Mucosa of descending colon (tissue), 3 donors: ENCODE data around the gene SLC26A3. TPM values are rescaled to one million over a fixed set of nuclear protein-coding genes. Genes with fewer than 3 reads are reported as not detected.

ENCODE experiments used
- ATAC-seq: fragments of 200-7000 bp; cut with Tn5 transposase; one replicate; pipeline ENCODE4 v1.9.1; 2020; ENCODE audit warnings: mild to moderate bottlenecking, moderate library complexity
- DNase-seq, 3 donors: peaks; one replicate each; pipeline ENCODE4 v3.0.0-alpha.2; 2020
- H3K36me3 ChIP-seq: fragments of 200-600 bp; one replicate; pipeline ENCODE4 v1.8.0; 2021; ENCODE audit warnings: low read depth, mild to moderate bottlenecking
- H3K4me1 ChIP-seq: fragments of 200-600 bp; one replicate; pipeline ENCODE4 v1.8.0; 2021; ENCODE audit warnings: low read depth, mild to moderate bottlenecking
- H3K4me3 ChIP-seq: fragments of 200-600 bp; one replicate; pipeline ENCODE4 v1.8.0; 2021; ENCODE audit warnings: mild to moderate bottlenecking
- H3K9me3 ChIP-seq: fragments of 200-600 bp; one replicate; pipeline ENCODE4 v1.8.0; 2021; ENCODE audit warnings: mild to moderate bottlenecking
- intact Hi-C, 2 donors: fragments of 100-400 bp; cut with DNase I in 1 of 2; cut with micrococcal nuclease in 1 of 2; formaldehyde crosslinking; loops; one replicate each; pipeline versions ENCODE4 v1.11.0 to v1.11.1; 2022; cut with DNase I, micrococcal nuclease
- total RNA-seq, 3 donors: library from RNA; stranded (reverse); fragmentation: NEBNext Ultra II Directional in 2 of 3; extraction: Animal tissue kit (Norgen Biotek cat#: 25700) in 2 of 3; gene quantifications; one replicate each; pipeline versions ENCODE4 v1.2.1 to v1.2.4, GENCODE V29; 2021 to 2023
- TF ChIP-seq, protein P1 (sequence below): fragments of 200-600 bp; IDR thresholded peaks from one replicate; pipeline ENCODE4 v1.8.0; 2022; ENCODE audit warnings: antibody characterized with exemption, mild to moderate bottlenecking
- donor health status: DM: no; HTN: no; CAD: no; lungs with moderate emphysema.
- donor health status: DM: no; HTN: no; CAD: no.
- donor health status: DM: no; HTN: yes; CAD: no.

Gene SLC26A3
- total RNA-seq, 3 donors from 2014 or later, result 1,687 to 3,849 (median 2,946) TPM

DNA sequence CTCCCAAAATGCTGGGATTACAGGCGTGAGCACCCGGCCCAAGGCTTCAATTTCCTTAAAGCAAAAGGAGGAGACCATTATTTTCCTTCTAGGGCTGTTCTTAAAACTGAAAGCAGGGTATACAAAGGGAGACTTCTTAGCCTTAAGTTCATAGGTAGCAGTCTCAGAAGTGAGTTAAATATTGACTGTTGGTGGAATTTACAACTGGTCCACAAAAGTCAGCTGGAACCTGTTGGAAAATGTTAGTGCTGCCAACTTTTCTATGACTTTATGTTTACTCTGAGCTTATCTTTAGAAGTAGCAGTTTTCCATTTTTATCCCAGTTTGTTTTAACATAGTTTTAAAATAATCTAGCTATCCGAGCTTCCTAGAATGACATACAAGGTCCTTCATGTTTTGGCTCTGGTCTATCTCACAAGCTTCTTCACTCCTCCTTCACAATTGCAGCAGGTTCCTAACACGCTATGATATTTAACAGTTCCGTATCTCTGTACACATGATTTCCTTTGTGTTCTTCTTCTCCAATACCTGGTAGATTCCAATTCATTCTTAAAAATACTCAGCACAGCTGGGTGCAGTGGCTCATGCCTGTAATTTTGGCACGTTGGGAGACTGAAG lies 3.3 kb downstream of the SLC26A3 start:
- Histone ChIP-seq H3K36me3 (no peaks in the 10 kb centered on the region), H3K4me3 (no peak overlapping the region), H3K4me1 (peaks cover 13% of the 10 kb centered on the region), H3K9me3 (no peaks in the 10 kb centered on the region)
- DNase-seq, result peak in 2 of 3 donors; percentile 51 to 56
- TF ChIP-seq, protein P1, sequence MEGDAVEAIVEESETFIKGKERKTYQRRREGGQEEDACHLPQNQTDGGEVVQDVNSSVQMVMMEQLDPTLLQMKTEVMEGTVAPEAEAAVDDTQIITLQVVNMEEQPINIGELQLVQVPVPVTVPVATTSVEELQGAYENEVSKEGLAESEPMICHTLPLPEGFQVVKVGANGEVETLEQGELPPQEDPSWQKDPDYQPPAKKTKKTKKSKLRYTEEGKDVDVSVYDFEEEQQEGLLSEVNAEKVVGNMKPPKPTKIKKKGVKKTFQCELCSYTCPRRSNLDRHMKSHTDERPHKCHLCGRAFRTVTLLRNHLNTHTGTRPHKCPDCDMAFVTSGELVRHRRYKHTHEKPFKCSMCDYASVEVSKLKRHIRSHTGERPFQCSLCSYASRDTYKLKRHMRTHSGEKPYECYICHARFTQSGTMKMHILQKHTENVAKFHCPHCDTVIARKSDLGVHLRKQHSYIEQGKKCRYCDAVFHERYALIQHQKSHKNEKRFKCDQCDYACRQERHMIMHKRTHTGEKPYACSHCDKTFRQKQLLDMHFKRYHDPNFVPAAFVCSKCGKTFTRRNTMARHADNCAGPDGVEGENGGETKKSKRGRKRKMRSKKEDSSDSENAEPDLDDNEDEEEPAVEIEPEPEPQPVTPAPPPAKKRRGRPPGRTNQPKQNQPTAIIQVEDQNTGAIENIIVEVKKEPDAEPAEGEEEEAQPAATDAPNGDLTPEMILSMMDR, result no peak
- intact Hi-C loops, result no loop called here
- ATAC-seq, result peak; percentile 67

DNA sequence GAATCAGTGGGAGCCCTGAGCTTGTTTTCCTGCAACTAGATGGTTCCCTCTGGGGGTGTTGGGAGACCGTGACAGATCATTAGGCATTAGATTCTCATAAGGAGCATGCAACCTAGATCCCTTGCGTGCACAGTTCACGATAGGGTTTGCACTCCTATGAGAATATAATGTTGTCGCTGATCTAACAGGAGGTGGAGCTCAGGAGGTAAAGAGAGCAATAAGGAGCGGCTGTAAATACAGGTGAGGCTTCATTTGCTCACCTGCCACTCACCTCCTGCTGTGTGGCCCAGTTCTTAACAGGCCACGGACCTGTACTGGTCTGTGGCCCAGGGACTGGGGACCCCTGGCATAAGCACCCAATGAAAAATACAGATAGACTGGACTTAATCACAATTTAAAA lies 10.7 kb downstream of the SLC26A3 start:
- H3K4me3 ChIP-seq, result no peak overlapping the region
- TF ChIP-seq, protein P1, result no peak
- no peaks in the 10 kb centered on the region for H3K9me3 ChIP-seq
- no peaks in the 10 kb centered on the region for H3K4me1 ChIP-seq
- ATAC-seq, result peak; percentile 37
- H3K36me3 ChIP-seq, result no peaks in the 10 kb centered on the region
- intact Hi-C loops, result no loop called here
- DNase-seq, result no peak

DNA sequence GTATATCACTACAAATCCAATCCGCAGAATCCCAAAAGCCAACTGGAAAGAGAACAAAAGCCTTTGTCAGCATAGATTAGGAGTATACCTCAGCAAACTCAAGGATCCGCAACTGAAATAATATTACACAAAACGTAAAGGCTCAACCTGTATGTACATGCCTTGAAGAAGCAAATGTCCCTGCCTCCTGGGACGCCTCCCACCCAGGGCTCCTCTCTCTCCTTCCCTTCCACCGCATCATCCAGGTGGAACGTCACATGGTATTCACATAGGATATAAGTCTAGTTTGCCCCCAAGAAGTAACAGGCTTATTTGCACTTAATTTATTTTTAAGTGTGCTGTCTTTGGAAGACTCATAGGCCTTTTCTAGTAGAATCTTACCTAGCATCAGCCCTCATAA lies 13.4 kb downstream of the SLC26A3 start:
- no peaks in the 10 kb centered on the region for H3K36me3 ChIP-seq
- H3K4me3 ChIP-seq, result no peak overlapping the region
- DNase-seq (no peak), ATAC-seq (peak; percentile 8)
- no peaks in the 10 kb centered on the region for H3K4me1 ChIP-seq
- no peaks in the 10 kb centered on the region for H3K9me3 ChIP-seq
- TF ChIP-seq, protein P1, result no peak
- intact Hi-C loops, result loop anchor here in 1 of 2 donors (10.0 kb wide), 1 partner anchor 85 kb away; no protein-coding TSS in a partner anchor

DNA sequence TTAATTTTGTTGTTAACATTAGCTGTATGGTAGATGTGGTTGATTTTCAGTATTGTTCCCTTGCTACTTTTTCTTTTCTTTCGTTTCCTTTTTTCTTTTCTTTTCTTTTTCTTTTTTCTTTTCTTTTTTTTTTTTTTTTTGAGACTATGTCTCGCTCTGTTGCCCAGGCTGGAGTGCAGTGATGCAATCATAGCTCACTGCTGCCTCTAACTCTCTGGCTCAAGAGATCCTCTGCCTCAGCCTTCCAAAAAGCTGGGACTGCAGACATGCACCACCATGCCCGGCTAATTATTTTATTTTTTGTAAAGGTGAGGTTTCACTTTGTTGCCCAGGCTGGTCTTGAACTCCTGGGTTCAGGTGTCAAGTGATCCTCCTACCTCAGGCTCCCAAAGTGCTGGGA lies 14.4 kb downstream of the SLC26A3 start:
- DNase-seq (no peak), ATAC-seq (no peak)
- Histone ChIP-seq H3K36me3 (no peaks in the 10 kb centered on the region), H3K4me3 (no peak overlapping the region), H3K9me3 (no peaks in the 10 kb centered on the region), H3K4me1 (no peaks in the 10 kb centered on the region)
- TF ChIP-seq, protein P1, result no peak
- intact Hi-C loops, result loop anchor here in 1 of 2 donors (10.0 kb wide), 1 partner anchor 86 kb away; no protein-coding TSS in a partner anchor

DNA sequence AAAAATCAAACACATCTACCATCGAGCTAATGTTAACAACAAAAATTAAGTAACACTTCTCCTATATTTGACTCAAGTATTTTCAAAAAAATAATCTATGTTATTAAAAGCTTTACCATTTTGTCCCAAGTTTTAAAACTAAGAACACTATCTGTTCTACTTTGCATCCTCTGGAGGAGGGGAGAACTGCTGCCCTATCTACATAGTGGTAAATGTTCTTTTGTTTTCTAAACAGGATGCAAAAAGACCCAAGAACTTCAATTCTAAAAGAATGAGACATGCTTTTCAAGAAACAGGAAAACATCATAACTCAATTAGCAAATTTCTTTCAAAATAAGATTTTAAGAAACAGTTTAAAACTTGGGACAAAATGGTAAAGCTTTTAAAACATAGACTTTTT lies 14.8 kb downstream of the SLC26A3 start:
- H3K9me3 ChIP-seq, result no peaks in the 10 kb centered on the region
- ATAC-seq (no peak), DNase-seq (no peak)
- H3K4me3 ChIP-seq, result no peak overlapping the region
- H3K36me3 ChIP-seq, result no peaks in the 10 kb centered on the region
- intact Hi-C loops, result loop anchor here in 1 of 2 donors (10.0 kb wide), 1 partner anchor 87 kb away; no protein-coding TSS in a partner anchor
- TF ChIP-seq, protein P1, result no peak
- no peaks in the 10 kb centered on the region for H3K4me1 ChIP-seq
